Stimulated activated CD8-positive, alpha-beta memory T cell treated with anti-CD3 and anti-CD28 coated beads, Interleukin-7, amount 100 ng/mL, for 1 hour (primary cell): ENCODE measurements around the gene NCR1.
"Not testable (repeated sequence)": the region's sequence is repeated elsewhere in the genome, so short reads cannot be mapped to it uniquely, and the experiment has no call there.

Experiments used
- DNase-seq, 2 donors: peaks; one replicate each; pipeline ENCODE4 v3.0.0-alpha.2; 2020; ENCODE audit warnings: low read depth in 2 of 2

The NCR1 gene

DNA sequence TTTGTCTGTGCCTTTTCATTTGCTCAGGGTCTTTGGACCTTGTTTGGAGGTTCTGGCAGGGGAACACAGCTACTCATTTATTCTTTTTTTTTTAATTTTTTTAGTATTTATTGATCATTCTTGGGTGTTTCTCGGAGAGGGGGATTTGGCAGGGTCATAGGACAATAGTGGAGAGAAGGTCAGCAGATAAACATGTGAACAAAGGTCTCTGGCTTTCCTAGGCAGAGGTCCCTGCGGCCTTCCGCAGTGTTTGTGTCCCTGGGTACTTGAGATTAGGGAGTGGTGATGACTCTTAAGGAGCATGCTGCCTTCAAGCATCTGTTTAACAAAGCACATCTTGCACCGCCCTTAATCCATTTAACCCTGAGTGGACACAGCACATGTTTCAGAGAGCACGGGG is 2.0 kb downstream of the NCR1 start:
- DNase-seq: not testable (repeated sequence)

DNA sequence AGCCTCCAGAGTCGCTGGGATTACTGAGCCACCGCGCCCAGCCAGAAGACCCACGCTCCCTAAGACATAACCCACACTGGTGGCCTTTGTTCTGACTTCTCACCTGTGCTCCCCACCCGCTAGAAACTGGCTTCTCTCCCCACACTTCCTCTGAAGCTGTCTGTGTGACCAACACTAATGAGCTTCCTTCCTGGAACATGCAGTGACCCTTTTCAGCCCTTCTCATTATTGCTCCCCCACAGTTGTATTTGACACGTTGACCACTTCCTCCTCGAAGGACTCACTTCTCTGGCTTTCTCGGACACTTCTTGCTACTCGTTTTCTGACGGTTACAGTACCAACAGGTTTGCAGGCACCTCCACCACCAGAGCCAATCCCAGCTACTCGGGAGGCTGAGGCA is 10.9 kb downstream of the NCR1 start:
- DNase-seq: no peak

DNA sequence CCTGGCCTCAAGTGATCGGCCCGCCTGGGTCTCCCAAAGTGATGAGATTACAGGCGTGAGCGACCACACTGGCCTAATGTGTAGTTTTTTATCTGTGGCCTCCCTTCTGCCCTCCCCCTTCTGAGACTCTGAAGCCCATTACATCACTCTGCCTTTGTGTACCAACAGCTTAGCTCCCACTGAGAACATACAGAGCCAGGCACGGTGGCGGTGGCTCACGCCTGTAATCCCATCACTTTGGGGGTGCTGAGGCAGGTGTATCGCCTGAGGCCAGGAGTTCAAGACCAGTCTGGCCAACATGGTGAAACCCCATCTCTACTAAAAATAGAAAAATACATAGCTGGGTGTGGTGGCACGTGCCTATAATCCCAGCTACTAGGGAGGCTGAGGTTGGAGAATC is 12.6 kb downstream of the NCR1 start:
- no peak for DNase-seq

- DNase-seq: not testable (repeated sequence)
Measured at GRCh38 chr19:54919646-54920563, 14.0 kb downstream of the NCR1 start.

DNA sequence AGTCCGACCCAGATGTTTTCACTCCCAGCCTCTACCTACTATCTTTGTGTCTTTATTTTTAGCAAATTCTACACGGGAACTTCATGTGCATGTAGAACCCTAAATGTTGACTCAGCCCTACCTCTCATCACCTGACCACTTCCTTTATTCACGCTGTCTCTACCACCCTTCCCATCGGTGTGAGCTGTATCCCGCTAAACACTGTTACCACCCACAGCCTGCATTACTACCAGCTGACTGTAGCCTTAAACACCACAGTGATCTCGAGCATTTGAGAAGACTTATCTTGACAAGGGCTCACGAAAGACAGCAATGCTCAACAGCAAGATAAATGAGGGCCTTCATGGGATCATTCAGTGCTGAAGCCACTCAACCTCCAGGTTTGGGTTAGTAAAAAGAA is 15.1 kb downstream of the NCR1 start:
- DNase-seq: no peak

- no peak for DNase-seq
Measured at GRCh38 chr19:54923276-54923675, 17.3 kb downstream of the NCR1 start.

DNA sequence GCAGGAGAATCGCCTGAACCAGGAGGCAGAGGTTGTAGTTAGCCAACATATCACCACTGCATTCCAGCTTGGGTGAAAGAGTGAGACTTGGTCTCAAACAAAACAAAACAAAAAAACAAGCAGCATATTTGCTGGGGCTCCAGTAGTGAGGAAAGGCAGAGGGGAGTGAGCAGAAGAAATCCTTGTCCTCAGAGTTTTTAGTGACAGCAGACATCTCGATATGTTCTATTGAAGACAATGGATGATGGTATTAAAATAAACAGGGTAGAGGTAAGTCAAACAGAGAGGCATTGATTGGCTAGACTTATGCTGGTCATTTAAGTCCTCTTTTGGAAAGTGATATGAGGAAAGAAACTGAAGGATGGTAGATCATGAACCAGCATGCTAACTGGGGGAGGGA is 22.4 kb downstream of the NCR1 start:
- no peak for DNase-seq

- DNase-seq: no peak
Measured at GRCh38 chr19:54937926-54938325, 32.0 kb downstream of the NCR1 start.

GRCh38 chr19:54938906-54939305 is 33.0 kb downstream of the NCR1 start:
- no peak for DNase-seq

DNA sequence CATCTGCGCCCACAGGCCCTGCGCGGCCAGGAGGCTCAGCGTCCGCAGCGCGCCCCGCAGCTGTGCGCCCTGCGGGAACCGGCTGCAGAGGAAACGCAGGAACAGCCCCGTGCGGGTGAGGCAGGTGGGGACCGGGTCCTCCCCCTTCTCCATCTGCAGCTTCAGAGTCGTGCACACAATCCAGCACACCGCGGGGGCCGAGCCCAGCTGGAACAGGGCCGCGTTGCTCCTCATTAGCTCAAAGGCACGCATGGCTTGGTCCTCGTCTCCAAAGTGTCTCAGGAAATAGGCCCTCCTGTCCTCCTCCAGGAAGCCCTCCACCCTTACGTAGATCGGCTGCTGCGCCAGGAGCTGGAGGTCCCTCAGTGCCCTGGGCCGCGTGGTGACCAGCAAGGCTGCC is 33.6 kb downstream of the NCR1 start:
- DNase-seq: not testable (repeated sequence)

DNA sequence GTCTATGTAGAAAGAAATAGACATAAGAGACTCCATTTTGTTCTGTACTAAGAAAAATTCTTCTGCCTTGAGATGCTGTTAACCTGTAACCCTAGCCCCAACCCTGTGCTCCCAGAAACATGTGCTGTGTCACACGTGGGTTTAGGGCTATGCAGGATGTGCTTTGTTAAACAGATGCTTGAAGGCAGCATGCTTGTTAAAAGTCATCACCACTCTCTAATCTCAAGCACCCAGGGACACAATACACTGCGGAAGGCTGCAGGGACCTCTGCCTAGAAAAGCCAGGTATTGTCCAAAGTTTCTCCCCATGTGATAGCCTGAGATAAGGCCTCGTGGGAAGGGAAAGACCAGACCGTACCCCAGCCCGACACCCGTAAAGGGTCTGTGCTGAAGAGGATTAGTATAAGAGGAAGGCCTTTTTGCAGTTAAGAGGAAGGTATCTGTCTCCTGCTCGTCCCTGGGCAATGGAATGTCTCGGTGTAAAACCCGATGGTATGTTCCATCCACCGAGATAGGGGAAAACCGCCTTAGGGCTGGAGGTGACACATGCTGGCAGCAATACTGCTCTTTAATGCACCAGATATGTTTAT is 37.9 kb downstream of the NCR1 start:
- DNase-seq: not testable (repeated sequence)

DNA sequence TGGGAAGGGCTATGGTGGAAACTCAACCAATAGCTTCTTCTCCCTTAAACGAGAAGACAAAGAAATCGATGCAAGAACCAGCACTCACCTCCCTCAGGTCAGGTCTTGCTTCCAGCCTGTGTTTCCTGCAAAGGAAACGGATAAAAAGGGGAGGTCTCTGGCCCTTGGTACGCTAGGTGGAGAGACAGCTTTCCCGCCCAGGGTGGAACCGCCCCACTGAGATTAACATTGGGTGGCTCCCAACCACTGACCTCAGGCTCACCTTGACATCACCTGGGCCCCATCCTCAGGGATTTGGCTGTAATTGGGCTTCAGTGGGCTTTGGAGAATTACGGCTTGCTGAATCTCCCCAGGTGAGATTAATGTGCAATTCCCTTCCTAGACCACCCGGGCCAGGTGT is 41.4 kb downstream of the NCR1 start, which contains the start of gene NLRP7:
Gene NLRP7 (minus strand): TSS at position 150 of the 400 bp plus-strand sequence.
- no peak for DNase-seq

DNA sequence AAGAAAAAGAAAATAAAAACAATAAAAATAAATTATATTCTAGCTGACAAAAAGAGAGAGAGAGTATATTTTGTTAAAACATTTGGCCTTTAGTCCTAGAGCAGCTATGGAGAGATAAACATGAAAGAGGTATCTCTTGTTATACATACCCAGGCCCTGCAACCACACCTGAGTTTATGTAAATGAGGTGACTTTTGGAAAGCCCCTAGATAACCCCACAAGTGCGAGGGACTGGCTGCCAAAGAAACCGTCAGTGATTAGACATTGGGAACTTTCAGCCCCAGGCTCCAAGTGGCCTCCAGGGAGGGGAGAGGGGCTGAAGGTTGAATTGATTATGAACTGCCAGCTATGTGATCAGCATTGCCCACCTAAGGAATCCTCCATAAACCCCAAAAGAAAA is 43.5 kb downstream of the NCR1 start:
- DNase-seq: no peak

GRCh38 chr19:54950580-54950979 is 44.6 kb downstream of the NCR1 start:
- not testable (repeated sequence) for DNase-seq

DNA sequence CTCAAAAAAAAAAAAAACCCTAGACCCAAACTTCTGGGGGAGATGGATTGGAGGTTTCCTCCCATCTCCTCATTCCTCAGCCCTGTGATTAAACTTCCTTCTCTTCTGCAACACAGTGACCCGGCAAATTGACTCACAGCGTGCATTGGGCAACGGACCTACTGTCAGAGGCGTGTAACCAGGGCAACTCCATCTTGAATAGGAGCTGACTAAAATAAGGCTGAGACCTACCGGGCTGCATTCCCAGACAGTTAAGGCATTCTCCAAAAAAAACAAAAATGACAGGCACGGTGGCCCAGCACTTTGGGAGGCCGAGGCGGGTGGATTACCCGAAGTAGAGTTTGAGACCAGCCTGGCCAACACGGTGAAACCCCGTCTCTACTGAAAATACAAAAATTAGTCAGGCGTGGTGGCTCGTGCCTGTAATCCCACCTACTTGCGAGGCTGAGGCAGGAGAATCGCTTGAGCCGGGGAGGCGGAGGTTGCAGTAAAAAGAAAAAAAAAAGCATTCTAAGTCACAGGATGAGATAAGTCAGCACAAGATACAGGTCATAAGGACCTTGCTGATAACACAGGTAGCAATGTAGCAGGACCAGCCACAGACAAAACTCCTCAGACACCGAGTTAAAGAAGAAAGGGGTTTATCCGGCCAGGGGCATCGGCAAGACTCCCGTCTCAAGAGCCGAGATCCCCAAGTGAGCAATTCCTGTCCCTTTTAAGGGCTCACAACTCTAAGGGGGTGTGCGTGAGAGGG is 46.8 kb downstream of the NCR1 start:
- no peak for DNase-seq

DNA sequence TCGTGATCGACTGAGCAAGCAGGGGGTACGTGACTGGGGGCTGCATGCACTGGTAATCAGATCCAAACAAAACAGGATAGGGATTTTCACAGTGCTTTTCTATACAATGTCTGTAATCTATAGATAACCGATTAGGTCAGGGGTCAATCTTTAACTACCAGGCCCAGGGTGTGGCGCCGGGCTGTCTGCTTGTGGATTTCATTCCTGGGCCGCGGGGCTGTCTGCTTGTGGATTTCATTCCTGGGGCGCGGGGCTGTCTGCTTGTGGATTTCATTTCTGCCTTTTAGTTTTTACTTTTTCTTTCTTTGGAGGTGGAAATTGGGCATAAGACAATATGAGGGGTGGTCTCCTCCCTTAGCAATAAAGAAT is 47.4 kb downstream of the NCR1 start:
- DNase-seq: not testable (repeated sequence)

DNA sequence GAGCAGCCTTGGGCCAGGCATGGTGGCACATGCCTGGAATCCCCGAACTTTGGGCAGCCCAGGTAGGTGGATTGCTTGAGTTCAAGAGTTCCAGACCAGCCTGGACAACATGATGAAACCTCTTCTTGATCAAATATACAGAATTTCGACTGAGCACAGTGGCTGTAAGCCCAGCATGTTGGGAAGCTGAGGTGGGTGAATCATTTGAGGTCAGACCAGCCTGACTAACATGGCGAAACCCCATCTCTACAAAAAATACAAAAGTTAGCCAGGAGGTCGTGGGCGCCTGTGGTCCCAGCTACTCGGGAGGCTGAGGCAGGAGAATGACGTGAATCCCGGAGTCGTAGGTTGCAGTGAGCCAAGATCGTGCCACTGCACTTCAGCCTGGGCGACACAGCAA is 49.4 kb downstream of the NCR1 start:
- no peak for DNase-seq

- DNase-seq: no peak
Measured at GRCh38 chr19:54959840-54960239, 53.9 kb downstream of the NCR1 start.
